Measurements from ENCODE around the gene DPP7. TPM values are rescaled to one million over a fixed set of nuclear protein-coding genes. Genes with fewer than 3 reads are reported as not detected.

DPP7 gene
- polyA plus RNA-seq, 2 donors, result 90.4 to 129 TPM

DNA sequence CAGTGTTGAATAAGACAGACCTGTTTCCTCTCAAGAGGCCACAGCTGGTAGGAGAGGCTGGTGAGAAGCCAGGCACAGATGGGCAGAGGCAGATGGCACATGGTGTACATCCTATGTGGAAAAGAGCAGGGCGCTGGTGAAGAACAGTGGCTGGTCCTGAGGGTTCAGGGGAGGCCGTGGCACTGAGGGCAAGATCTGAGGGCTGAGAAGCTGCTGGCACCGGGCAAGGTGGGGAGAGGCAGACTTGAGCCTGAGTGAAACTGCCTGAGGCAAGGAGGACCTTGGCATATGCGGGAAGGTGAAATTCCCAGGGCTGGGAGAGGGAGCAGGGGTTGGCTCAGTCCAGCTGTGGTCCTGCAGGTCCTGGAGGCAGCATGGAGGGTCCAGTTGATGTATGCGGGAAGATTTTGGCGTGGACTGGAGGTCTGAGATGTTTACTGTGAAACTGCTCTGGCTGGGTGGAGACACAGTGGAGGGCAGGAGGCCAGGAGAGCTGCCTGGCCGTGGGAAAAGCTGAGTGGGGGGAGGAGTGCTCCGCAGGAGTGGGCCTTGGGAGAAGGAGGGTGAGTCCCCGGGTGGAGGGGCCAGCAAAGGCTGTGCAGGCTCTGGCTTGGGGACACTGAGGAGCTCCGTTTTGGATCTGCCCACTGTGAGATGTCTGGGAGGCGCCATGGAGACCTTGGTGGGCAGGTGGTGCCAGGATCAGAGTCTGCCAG lies 25.1 kb downstream of the DPP7 start:
- H3K27me3 ChIP-seq (ENCODE audit: control insufficient read depth in 1 of 2, insufficient read depth in 2 of 2, low read length in 2 of 2), result no peaks in the 10 kb centered on the region
- peaks cover 0 to 22% of the 10 kb centered on the region in 2 donors for H3K4me1 ChIP-seq (ENCODE audit: control insufficient read depth in 2 of 2, insufficient read depth in 2 of 2, low read length in 1 of 2)
- H3K9me3 ChIP-seq (ENCODE audit: control insufficient read depth in 2 of 2, insufficient read depth in 1 of 2, low read depth in 1 of 2, low read length in 1 of 2), result no peaks in the 10 kb centered on the region
- no peak overlapping the region for H3K4me3 ChIP-seq (ENCODE audit: low read depth in 1 of 2, low read length in 2 of 2)
- peaks cover 0 to 11% of the 10 kb centered on the region in 2 donors for H3K36me3 ChIP-seq (ENCODE audit: control insufficient read depth in 2 of 2, insufficient read depth in 2 of 2, low read length in 1 of 2)
- WGBS, 2 donors, result 61 to 64% methylated on average over 11 of the region's 11 CpGs
- peak overlapping the region; percentile 52 to 74 for H3K27ac ChIP-seq (ENCODE audit: low read depth in 2 of 2, low read length in 1 of 2)

DNA sequence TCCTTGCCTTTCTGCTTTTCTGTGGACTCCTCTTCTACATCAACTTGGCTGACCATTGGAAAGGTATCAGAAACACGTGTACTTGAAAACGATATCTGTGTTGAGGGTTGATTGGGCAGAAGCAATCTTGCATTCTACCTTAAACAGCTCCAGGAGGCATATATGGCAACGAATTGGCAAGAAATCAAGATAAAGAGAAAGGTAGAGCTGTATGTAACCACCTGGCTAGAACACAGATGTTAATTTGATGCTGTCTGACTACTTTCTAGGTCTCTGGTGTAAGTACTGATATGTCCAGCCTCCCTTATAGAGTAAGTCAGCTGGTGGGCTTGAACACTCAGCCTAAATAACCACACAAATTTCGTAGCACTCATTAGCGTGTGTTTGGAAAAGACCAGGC lies 26.4 kb downstream of the DPP7 start:
- H3K27me3 ChIP-seq (ENCODE audit: control insufficient read depth in 1 of 2, insufficient read depth in 2 of 2, low read length in 2 of 2), result no peaks in the 10 kb centered on the region
- 69 to 77% methylated on average over 5 of the region's 5 CpGs for WGBS, 2 donors
- no peak overlapping the region for H3K4me3 ChIP-seq (ENCODE audit: low read depth in 1 of 2, low read length in 2 of 2)
- H3K27ac ChIP-seq (ENCODE audit: low read depth in 2 of 2, low read length in 1 of 2), result no peak overlapping the region
- H3K9me3 ChIP-seq (ENCODE audit: control insufficient read depth in 2 of 2, insufficient read depth in 1 of 2, low read depth in 1 of 2, low read length in 1 of 2), result no peaks in the 10 kb centered on the region
- H3K36me3 ChIP-seq (ENCODE audit: control insufficient read depth in 2 of 2, insufficient read depth in 2 of 2, low read length in 1 of 2), result peaks cover 0 to 11% of the 10 kb centered on the region in 2 donors
- H3K4me1 ChIP-seq (ENCODE audit: control insufficient read depth in 2 of 2, insufficient read depth in 2 of 2, low read length in 1 of 2), result peaks cover 0 to 25% of the 10 kb centered on the region in 2 donors

DNA sequence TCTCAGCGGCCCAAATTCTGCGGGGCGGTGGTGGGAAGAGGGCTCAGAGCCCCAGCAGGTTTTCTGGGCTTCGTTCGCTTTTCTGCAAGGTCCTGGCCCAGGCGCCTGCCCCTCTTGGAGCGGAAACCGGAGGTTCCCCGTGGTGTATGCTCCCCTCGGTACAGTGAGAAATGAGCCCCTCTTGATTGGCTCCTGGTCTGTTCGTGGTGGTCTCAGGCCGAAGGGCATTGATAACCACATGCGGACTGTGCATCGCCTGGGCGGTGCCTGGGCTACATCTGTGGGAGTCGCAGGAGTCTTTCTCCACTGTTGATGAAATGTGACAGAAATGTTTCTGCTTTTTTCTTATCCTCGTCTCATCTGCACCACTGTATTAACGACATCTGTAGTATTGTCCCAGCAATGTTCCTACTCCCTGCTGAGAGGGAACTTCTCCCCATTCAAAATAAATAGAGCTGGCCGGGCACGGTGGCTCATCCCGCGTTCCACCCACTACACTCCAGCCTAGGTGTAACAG lies 27.1 kb downstream of the DPP7 start:
- H3K4me3 ChIP-seq (ENCODE audit: low read depth in 1 of 2, low read length in 2 of 2), result peak overlapping the region; percentile 71 to 78
- peak overlapping the region; percentile 85 to 97 for H3K27ac ChIP-seq (ENCODE audit: low read depth in 2 of 2, low read length in 1 of 2)
- H3K9me3 ChIP-seq (ENCODE audit: control insufficient read depth in 2 of 2, insufficient read depth in 1 of 2, low read depth in 1 of 2, low read length in 1 of 2), result no peaks in the 10 kb centered on the region
- 9 to 11% methylated on average over 19 to 22 of the region's 22 CpGs for WGBS, 2 donors
- H3K27me3 ChIP-seq (ENCODE audit: control insufficient read depth in 1 of 2, insufficient read depth in 2 of 2, low read length in 2 of 2), result no peaks in the 10 kb centered on the region
- H3K36me3 ChIP-seq (ENCODE audit: control insufficient read depth in 2 of 2, insufficient read depth in 2 of 2, low read length in 1 of 2), result peaks cover 0 to 11% of the 10 kb centered on the region in 2 donors
- H3K4me1 ChIP-seq (ENCODE audit: control insufficient read depth in 2 of 2, insufficient read depth in 2 of 2, low read length in 1 of 2), result peaks cover 0 to 28% of the 10 kb centered on the region in 2 donors

DNA sequence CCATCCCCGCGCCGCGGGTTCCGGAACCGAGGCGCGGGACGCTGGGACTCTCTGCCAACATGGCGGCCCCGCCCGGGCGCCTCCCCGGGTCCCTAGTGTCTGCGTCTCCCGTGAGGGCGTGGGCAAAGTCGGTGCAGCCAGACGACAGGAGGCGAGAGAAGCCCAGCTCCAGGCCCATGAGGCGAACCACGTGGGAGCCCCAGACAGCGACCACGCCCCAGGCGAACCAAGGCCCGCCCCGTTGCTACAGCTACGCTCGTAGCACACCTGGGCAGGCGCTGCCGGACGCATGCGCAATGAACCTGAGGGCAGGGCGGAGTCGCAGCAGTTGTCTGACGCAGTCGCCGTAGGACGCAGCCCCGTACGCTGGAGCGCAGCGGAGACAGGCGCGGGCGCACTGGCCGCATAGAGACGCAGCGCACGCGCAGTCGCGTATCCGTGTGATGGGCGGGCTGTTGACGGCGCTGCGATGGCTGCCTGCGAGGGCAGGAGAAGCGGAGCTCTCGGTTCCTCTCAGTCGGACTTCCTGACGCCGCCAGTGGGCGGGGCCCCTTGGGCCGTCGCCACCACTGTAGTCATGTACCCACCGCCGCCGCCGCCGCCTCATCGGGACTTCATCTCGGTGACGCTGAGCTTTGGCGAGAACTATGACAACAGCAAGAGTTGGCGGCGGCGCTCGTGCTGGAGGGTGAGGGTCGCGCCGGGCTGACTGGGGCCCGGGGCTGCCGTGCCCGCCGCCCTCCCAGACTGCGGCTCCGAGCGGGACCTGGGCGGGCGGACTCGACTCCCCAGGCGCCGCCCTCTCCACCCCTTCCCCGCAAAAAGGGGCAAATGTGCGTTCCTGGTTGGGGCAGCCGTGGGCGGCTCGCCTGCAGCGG lies 27.8 kb downstream of the DPP7 start, which contains the start of gene MAN1B1:
Gene MAN1B1 (plus strand): TSS at position 455 of the 878 bp plus-strand sequence. CDS start 15 bp downstream, at position 470.
- Histone ChIP-seq H3K36me3 (ENCODE audit: control insufficient read depth in 2 of 2, insufficient read depth in 2 of 2, low read length in 1 of 2) (peaks cover 0 to 11% of the 10 kb centered on the region in 2 donors), H3K4me3 (ENCODE audit: low read depth in 1 of 2, low read length in 2 of 2) (peak within 1 kb of the TSS; percentile 71 to 78), H3K9me3 (ENCODE audit: control insufficient read depth in 2 of 2, insufficient read depth in 1 of 2, low read depth in 1 of 2, low read length in 1 of 2) (no peaks in the 10 kb centered on the region), H3K27ac (ENCODE audit: low read depth in 2 of 2, low read length in 1 of 2) (peak within 1 kb of the TSS; percentile 97 to 98), H3K27me3 (ENCODE audit: control insufficient read depth in 1 of 2, insufficient read depth in 2 of 2, low read length in 2 of 2) (no peaks in the 10 kb centered on the region), H3K4me1 (ENCODE audit: control insufficient read depth in 2 of 2, insufficient read depth in 2 of 2, low read length in 1 of 2) (peaks cover 0 to 28% of the 10 kb centered on the region in 2 donors)
- 0 to 1% methylated on average over 94 to 101 of the region's 101 CpGs for WGBS, 2 donors

DNA sequence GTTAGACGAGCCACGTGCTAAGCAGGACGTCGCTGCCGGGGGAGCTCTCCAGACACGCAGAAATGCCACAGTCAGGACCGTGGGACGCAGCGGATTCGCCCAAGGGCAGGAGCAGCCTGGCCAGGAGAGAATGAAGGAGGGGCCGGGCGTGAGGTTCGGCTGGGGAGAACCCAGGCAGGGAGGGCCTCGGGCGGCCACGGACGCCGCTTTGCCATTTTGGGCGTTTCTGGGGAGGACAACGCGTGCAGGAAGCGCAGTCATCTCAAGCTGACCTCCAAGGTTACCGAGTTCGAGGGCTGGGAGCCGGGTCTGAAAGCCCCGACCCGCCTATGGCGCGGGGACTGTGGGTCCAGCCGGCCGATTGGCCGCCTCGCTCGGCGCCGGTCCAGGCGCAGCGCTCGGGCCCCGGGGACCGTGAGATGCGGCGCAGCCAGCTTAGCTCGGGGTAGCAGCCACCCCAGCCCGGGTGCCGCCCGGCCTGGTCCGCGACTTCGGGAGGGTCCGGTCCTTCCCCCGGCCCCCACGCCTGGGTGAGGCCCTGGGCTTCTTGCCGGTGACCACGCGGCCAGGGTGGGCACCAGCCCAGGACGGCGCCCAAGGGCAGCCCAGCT lies 28.5 kb downstream of the DPP7 start:
- Histone ChIP-seq H3K27ac (ENCODE audit: low read depth in 2 of 2, low read length in 1 of 2) (peak overlapping the region; percentile 97 to 98), H3K4me3 (ENCODE audit: low read depth in 1 of 2, low read length in 2 of 2) (peak overlapping the region; percentile 65 to 66), H3K36me3 (ENCODE audit: control insufficient read depth in 2 of 2, insufficient read depth in 2 of 2, low read length in 1 of 2) (peaks cover 0 to 8% of the 10 kb centered on the region in 2 donors), H3K9me3 (ENCODE audit: control insufficient read depth in 2 of 2, insufficient read depth in 1 of 2, low read depth in 1 of 2, low read length in 1 of 2) (no peaks in the 10 kb centered on the region), H3K27me3 (ENCODE audit: control insufficient read depth in 1 of 2, insufficient read depth in 2 of 2, low read length in 2 of 2) (no peaks in the 10 kb centered on the region), H3K4me1 (ENCODE audit: control insufficient read depth in 2 of 2, insufficient read depth in 2 of 2, low read length in 1 of 2) (peaks cover 0 to 28% of the 10 kb centered on the region in 2 donors)
- 1% methylated on average over 49 to 58 of the region's 58 CpGs for WGBS, 2 donors

DNA sequence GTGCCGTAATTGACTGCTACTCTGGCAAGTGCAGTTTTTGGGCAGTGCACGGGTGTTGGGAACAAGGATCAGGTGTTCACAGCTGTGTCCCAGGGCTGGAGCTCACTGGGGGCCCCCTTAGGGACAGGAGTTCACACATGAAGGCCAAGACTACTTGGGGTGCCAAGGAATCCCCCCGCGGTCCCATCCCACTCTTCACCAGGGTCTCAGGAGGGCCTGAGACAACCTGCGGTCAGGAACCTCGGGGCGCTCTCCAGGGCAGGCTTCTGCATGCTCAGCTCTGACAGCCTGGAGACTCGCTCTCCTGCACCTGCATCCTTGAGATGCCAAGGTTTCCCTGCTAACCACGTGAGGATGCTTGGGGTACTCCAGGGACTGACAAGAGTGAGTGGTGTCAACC lies 30.0 kb downstream of the DPP7 start:
- Histone ChIP-seq H3K4me1 (ENCODE audit: control insufficient read depth in 2 of 2, insufficient read depth in 2 of 2, low read length in 1 of 2) (peaks cover 0 to 21% of the 10 kb centered on the region in 2 donors), H3K27ac (ENCODE audit: low read depth in 2 of 2, low read length in 1 of 2) (peak overlapping the region; percentile 56 to 57), H3K4me3 (ENCODE audit: low read depth in 1 of 2, low read length in 2 of 2) (no peak overlapping the region), H3K27me3 (ENCODE audit: control insufficient read depth in 1 of 2, insufficient read depth in 2 of 2, low read length in 2 of 2) (no peaks in the 10 kb centered on the region), H3K36me3 (ENCODE audit: control insufficient read depth in 2 of 2, insufficient read depth in 2 of 2, low read length in 1 of 2) (peaks cover 0 to 14% of the 10 kb centered on the region in 2 donors), H3K9me3 (ENCODE audit: control insufficient read depth in 2 of 2, insufficient read depth in 1 of 2, low read depth in 1 of 2, low read length in 1 of 2) (no peaks in the 10 kb centered on the region)
- 50 to 67% methylated on average over 9 of the region's 9 CpGs for WGBS, 2 donors

DNA sequence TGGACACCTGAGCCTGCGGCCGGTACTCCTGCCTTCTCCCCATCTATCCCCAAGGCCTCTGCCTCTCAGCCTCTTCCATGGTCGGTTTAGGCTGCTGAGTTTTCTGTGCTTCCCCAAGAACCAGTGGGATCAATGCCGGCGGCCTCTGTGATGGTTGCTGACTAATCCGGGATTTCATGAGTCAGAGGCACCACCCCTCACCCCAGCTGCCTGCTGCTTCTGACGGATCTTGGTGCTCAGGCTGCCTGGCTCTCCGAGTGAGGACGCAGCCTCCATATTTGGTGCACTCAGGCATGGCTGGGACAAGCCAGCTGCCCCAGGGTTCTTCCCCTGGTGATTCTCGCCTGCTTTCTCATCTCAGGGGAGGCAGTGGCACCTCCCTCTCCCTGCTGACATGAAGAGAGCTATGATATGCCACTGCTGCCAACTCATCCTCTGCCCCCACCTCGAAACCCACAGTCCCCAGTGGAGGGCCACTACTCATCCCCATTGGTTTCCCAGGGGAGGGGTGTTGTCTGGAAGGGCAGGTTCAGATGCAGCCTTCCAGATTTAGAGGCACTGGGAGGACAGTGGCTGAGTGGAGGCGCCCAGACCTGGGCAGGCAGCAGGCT lies 31.0 kb downstream of the DPP7 start:
- Histone ChIP-seq H3K9me3 (ENCODE audit: control insufficient read depth in 2 of 2, insufficient read depth in 1 of 2, low read depth in 1 of 2, low read length in 1 of 2) (no peaks in the 10 kb centered on the region), H3K27ac (ENCODE audit: low read depth in 2 of 2, low read length in 1 of 2) (peak overlapping the region; percentile 73 to 90), H3K4me1 (ENCODE audit: control insufficient read depth in 2 of 2, insufficient read depth in 2 of 2, low read length in 1 of 2) (peaks cover 3 to 20% of the 10 kb centered on the region in 2 donors), H3K4me3 (ENCODE audit: low read depth in 1 of 2, low read length in 2 of 2) (no peak overlapping the region), H3K36me3 (ENCODE audit: control insufficient read depth in 2 of 2, insufficient read depth in 2 of 2, low read length in 1 of 2) (peaks cover 0 to 15% of the 10 kb centered on the region in 2 donors), H3K27me3 (ENCODE audit: control insufficient read depth in 1 of 2, insufficient read depth in 2 of 2, low read length in 2 of 2) (no peaks in the 10 kb centered on the region)
- 35 to 51% methylated on average over 12 of the region's 12 CpGs for WGBS, 2 donors

DNA sequence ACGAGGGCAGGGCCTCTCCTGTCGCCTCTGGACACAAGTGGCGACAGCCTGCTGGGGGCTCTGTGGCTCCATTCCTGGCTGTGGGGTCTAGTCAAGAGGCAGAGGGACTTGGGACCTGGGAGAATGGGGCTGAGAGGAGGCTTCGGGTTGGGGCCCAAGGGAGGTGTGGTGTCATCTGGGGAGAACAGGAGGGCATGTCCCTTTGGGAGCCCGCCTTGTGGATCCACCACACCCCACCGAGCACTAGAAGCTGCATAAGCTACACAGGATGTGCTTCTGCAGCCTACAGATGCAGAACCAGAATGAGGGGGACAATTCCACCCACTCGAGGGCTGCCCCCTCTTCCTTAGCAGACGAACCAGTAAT lies 31.6 kb downstream of the DPP7 start:
- 74 to 85% methylated on average over 8 of the region's 8 CpGs for WGBS, 2 donors
- no peaks in the 10 kb centered on the region for H3K27me3 ChIP-seq (ENCODE audit: control insufficient read depth in 1 of 2, insufficient read depth in 2 of 2, low read length in 2 of 2)
- H3K4me3 ChIP-seq (ENCODE audit: low read depth in 1 of 2, low read length in 2 of 2), result no peak overlapping the region
- peaks cover 0 to 15% of the 10 kb centered on the region in 2 donors for H3K36me3 ChIP-seq (ENCODE audit: control insufficient read depth in 2 of 2, insufficient read depth in 2 of 2, low read length in 1 of 2)
- peaks cover 6 to 25% of the 10 kb centered on the region in 2 donors for H3K4me1 ChIP-seq (ENCODE audit: control insufficient read depth in 2 of 2, insufficient read depth in 2 of 2, low read length in 1 of 2)
- H3K9me3 ChIP-seq (ENCODE audit: control insufficient read depth in 2 of 2, insufficient read depth in 1 of 2, low read depth in 1 of 2, low read length in 1 of 2), result no peaks in the 10 kb centered on the region
- H3K27ac ChIP-seq (ENCODE audit: low read depth in 2 of 2, low read length in 1 of 2), result peak overlapping the region in 1 of 2 donors; percentile 90
